K562 (cell line): ENCODE measurements around the gene RETN. TPM values are rescaled to one million over a fixed set of nuclear protein-coding genes. Genes with fewer than 3 reads are reported as not detected.

Experiments
- BCOR ChIP-seq: fragments of 450-650 bp; IDR thresholded peaks from 2 replicates; pipeline ENCODE4 v1.6.1; 2016
- KDM2B ChIP-seq: fragments of 250-450 bp; sonication (Bioruptor Pico); IDR thresholded peaks from 2 replicates; pipeline ENCODE4 v1.8.0; 2021; ENCODE audit warnings: mild to moderate bottlenecking, moderate library complexity
- KLF13 ChIP-seq: fragments of 450-650 bp; IDR thresholded peaks from 2 replicates; pipeline ENCODE4 v1.6.1; 2016; ENCODE audit warnings: missing genetic modification characterization, low read depth, mild to moderate bottlenecking, missing compliant biosample characterization, moderate library complexity, borderline replicate concordance
- MTA2 ChIP-seq: fragments of 450-650 bp; IDR thresholded peaks from 2 replicates; pipeline ENCODE4 v1.6.1; 2016; ENCODE audit warnings: low read depth
- NELFE ChIP-seq: IDR thresholded peaks from 2 replicates; pipeline ENCODE4 v1.6.1; 2011; ENCODE audit warnings: mild to moderate bottlenecking; ENCODE audit not compliant: insufficient read depth, insufficient read length
- RCOR1 ChIP-seq, 2 experiments: IDR thresholded peaks; 2 replicates each; pipeline ENCODE4 v1.6.1; 2012; ENCODE audit warnings: low read depth in 2 of 2, low read length in 2 of 2, borderline replicate concordance in 1 of 2, improper control_type of control experiment in 1 of 2
- SRSF3 ChIP-seq: fragments of 200-400 bp; formaldehyde crosslinking; IDR thresholded peaks from 2 replicates; pipeline ENCODE4 v1.6.1; 2016; ENCODE audit warnings: mild to moderate bottlenecking, low read length, moderate library complexity; ENCODE audit not compliant: insufficient read depth
- STAT5B ChIP-seq: fragments of 250-450 bp; sonication (Bioruptor Pico); IDR thresholded peaks from 2 replicates; pipeline ENCODE4 v1.8.0; 2021; ENCODE audit warnings: mild to moderate bottlenecking, inconsistent platforms
- ZBTB17 ChIP-seq: fragments of 450-650 bp; formaldehyde crosslinking; IDR thresholded peaks from 2 replicates; pipeline ENCODE4 v1.4.0; 2020; ENCODE audit warnings: mild to moderate bottlenecking
- polyA plus RNA-seq, 8 experiments: library from polyadenylated mRNA; depleted of rRNA in 4 of 8; stranded (reverse) in 5 of 8; unstranded in 3 of 8; fragments of >200 nt; fragmentation: Nextera tagmentation in 2 of 8; fragmentation: Illumina TruSeq in 1 of 8; extraction: Ambion mirVana in 2 of 8; extraction: Trizol in 1 of 8; gene quantifications; 2 replicates each; pipeline versions ENCODE4 v1.2.1 to v1.2.3, GENCODE V29; 2011 to 2014; ENCODE audit warnings: inconsistent platforms in 1 of 8, missing spikeins in 1 of 8
- total RNA-seq, 7 experiments: library from RNA; depleted of rRNA in 6 of 7; stranded (reverse); fragments of >200 nt in 6 of 7; fragmentation: Illumina TruSeq in 2 of 7; extraction: Trizol in 2 of 7; gene quantifications; 2 replicates each; pipeline versions ENCODE4 v1.2.1 to v1.2.3, GENCODE V29; 2011 to 2021; ENCODE audit warnings: low replicate concordance in 1 of 7
- TF ChIP-seq, protein P1 (sequence below): sonication (generic); formaldehyde crosslinking; IDR thresholded peaks from 2 replicates; pipeline ENCODE4 v1.8.0; 2022; ENCODE audit warnings: missing genetic modification reagents, mild to moderate bottlenecking, borderline replicate concordance
- TF ChIP-seq, protein P2 (sequence below): sonication (generic); formaldehyde crosslinking; IDR thresholded peaks from 2 replicates; pipeline ENCODE4 v1.8.1; 2023; ENCODE audit warnings: mild to moderate bottlenecking, missing genetic modification reagents, moderate library complexity
- TF ChIP-seq, protein P3 (sequence below), 2 experiments: IDR thresholded peaks in 1 of 2; conservative IDR thresholded peaks in 1 of 2; 2 replicates each; pipeline ENCODE4 v1.6.1; 2016; ENCODE audit warnings: low read depth in 2 of 2, mild to moderate bottlenecking in 1 of 2, missing compliant biosample characterization in 1 of 2, missing genetic modification characterization in 1 of 2, moderate library complexity in 1 of 2
- TF ChIP-seq, protein P4 (sequence below): fragments of 200-400 bp; formaldehyde crosslinking; IDR thresholded peaks from 2 replicates; pipeline ENCODE4 v1.6.1; 2017; ENCODE audit warnings: mild to moderate bottlenecking, low read depth, low read length, moderate library complexity
- TF ChIP-seq, protein P5 (sequence below): fragments of 250-450 bp; sonication (Bioruptor Pico); IDR thresholded peaks from 2 replicates; pipeline ENCODE4 v1.4.0; 2020; ENCODE audit warnings: mild to moderate bottlenecking, moderate library complexity, borderline replicate concordance

RETN gene
- total and polyA plus RNA-seq, 9 of the 15 experiments (the other 6 are each of a cell fraction or from before 2014, with no cell fraction given) = not detected

DNA sequence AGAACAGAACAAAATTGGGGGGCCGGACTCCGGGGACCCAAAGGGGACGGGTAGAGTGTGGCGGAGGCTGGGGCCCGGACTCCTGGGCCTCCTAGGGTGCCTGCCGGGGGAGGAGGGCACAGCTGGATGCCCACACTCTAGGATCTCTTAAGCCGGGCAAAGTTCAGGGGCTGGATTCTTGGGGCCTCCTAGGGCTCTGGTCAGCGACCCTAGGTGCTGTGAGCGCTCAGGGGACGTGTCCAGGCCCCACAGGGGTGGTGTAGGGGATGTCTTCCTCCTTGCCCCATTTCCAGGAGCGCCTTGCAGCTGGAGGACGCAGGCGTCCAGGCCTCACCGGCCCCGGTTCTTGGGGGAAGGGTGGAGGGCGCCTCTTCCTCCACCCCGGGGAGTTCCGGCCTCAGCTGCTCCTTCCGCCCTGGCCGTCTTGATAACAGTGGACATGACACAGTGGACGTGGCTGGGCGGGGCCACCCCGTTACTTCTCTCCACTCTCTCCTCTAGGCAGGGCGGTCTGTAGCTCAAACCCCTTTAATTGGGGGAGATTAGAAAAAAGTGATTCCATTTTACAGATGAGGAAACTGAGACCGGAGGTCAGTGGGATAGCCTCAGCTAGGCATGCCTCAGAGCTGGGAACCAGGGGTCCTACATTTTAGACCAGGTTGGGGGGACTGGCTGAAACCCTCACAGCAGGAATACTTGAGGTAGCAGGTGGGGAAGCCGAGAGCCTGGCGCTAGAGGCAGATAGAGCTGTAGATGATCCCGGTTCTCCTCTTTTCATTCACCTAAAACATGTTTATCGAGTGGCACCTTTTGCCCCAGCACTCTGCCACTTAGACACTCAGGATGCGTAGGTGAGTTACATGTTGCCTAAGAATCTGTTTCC, 31.2 kb upstream of the RETN start (continued):
- TF ChIP-seq, protein P1, sequence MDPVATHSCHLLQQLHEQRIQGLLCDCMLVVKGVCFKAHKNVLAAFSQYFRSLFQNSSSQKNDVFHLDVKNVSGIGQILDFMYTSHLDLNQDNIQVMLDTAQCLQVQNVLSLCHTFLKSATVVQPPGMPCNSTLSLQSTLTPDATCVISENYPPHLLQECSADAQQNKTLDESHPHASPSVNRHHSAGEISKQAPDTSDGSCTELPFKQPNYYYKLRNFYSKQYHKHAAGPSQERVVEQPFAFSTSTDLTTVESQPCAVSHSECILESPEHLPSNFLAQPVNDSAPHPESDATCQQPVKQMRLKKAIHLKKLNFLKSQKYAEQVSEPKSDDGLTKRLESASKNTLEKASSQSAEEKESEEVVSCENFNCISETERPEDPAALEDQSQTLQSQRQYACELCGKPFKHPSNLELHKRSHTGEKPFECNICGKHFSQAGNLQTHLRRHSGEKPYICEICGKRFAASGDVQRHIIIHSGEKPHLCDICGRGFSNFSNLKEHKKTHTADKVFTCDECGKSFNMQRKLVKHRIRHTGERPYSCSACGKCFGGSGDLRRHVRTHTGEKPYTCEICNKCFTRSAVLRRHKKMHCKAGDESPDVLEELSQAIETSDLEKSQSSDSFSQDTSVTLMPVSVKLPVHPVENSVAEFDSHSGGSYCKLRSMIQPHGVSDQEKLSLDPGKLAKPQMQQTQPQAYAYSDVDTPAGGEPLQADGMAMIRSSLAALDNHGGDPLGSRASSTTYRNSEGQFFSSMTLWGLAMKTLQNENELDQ = no peak
- TF ChIP-seq ZBTB17 (CRISPR knock-in tag) (no peak), BCOR (peak; percentile 65), SRSF3 (no peak), STAT5B (CRISPR knock-in tag) (no peak), KLF13 (tag) (no peak), MTA2 (no peak), KDM2B (CRISPR knock-in tag) (no peak), RCOR1 (IDR thresholded peaks at IDR 0.05; ENCODE audit: borderline replicate concordance in 1 of 2, low read depth in 2 of 2, low read length in 2 of 2) (peak in 1 of 2 experiments; percentile 36; a peak in 1 of 4 replicates), NELFE (no peak)
- TF ChIP-seq, protein P2, sequence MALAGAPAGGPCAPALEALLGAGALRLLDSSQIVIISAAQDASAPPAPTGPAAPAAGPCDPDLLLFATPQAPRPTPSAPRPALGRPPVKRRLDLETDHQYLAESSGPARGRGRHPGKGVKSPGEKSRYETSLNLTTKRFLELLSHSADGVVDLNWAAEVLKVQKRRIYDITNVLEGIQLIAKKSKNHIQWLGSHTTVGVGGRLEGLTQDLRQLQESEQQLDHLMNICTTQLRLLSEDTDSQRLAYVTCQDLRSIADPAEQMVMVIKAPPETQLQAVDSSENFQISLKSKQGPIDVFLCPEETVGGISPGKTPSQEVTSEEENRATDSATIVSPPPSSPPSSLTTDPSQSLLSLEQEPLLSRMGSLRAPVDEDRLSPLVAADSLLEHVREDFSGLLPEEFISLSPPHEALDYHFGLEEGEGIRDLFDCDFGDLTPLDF (CRISPR knock-in tag) = no peak
- TF ChIP-seq, protein P3, sequence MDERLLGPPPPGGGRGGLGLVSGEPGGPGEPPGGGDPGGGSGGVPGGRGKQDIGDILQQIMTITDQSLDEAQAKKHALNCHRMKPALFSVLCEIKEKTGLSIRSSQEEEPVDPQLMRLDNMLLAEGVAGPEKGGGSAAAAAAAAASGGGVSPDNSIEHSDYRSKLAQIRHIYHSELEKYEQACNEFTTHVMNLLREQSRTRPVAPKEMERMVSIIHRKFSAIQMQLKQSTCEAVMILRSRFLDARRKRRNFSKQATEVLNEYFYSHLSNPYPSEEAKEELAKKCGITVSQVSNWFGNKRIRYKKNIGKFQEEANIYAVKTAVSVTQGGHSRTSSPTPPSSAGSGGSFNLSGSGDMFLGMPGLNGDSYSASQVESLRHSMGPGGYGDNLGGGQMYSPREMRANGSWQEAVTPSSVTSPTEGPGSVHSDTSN (CRISPR knock-in tag; IDR thresholded peaks at IDR 0.05; ENCODE audit: low read depth) = no peak
- TF ChIP-seq, protein P3 (tag; conservative IDR thresholded peaks at IDR 0.05; ENCODE audit: low read depth) = no peak
- TF ChIP-seq, protein P4, sequence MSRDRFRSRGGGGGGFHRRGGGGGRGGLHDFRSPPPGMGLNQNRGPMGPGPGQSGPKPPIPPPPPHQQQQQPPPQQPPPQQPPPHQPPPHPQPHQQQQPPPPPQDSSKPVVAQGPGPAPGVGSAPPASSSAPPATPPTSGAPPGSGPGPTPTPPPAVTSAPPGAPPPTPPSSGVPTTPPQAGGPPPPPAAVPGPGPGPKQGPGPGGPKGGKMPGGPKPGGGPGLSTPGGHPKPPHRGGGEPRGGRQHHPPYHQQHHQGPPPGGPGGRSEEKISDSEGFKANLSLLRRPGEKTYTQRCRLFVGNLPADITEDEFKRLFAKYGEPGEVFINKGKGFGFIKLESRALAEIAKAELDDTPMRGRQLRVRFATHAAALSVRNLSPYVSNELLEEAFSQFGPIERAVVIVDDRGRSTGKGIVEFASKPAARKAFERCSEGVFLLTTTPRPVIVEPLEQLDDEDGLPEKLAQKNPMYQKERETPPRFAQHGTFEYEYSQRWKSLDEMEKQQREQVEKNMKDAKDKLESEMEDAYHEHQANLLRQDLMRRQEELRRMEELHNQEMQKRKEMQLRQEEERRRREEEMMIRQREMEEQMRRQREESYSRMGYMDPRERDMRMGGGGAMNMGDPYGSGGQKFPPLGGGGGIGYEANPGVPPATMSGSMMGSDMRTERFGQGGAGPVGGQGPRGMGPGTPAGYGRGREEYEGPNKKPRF = no peak
- TF ChIP-seq, protein P5, sequence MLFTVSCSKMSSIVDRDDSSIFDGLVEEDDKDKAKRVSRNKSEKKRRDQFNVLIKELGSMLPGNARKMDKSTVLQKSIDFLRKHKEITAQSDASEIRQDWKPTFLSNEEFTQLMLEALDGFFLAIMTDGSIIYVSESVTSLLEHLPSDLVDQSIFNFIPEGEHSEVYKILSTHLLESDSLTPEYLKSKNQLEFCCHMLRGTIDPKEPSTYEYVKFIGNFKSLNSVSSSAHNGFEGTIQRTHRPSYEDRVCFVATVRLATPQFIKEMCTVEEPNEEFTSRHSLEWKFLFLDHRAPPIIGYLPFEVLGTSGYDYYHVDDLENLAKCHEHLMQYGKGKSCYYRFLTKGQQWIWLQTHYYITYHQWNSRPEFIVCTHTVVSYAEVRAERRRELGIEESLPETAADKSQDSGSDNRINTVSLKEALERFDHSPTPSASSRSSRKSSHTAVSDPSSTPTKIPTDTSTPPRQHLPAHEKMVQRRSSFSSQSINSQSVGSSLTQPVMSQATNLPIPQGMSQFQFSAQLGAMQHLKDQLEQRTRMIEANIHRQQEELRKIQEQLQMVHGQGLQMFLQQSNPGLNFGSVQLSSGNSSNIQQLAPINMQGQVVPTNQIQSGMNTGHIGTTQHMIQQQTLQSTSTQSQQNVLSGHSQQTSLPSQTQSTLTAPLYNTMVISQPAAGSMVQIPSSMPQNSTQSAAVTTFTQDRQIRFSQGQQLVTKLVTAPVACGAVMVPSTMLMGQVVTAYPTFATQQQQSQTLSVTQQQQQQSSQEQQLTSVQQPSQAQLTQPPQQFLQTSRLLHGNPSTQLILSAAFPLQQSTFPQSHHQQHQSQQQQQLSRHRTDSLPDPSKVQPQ (CRISPR knock-in tag) = no peak
